HUES64 (cell line): ENCODE data around the gene TCTN2.

Source experiments
- H3K27ac ChIP-seq: 2 replicates; pipeline ENCODE4 v1.7.0; 2013; ENCODE audit warnings: low read depth, low read length, inconsistent platforms
- H3K27me3 ChIP-seq: 2 replicates; pipeline ENCODE4 v1.6.1; 2013; ENCODE audit warnings: mild to moderate bottlenecking, low read length; ENCODE audit not compliant: insufficient read depth
- H3K36me3 ChIP-seq: 2 replicates; pipeline ENCODE4 v1.6.1; 2013; ENCODE audit warnings: mild to moderate bottlenecking, low read length; ENCODE audit not compliant: insufficient read depth
- H3K4me1 ChIP-seq: 2 replicates; pipeline ENCODE4 v1.6.1; 2013; ENCODE audit warnings: mild to moderate bottlenecking, low read length, moderate library complexity; ENCODE audit not compliant: insufficient read depth
- H3K4me3 ChIP-seq: 2 replicates; pipeline ENCODE4 v1.5.1; 2013; ENCODE audit warnings: mild to moderate bottlenecking, low read length, moderate library complexity
- H3K9ac ChIP-seq: 2 replicates; pipeline ENCODE4 v1.6.1; 2013; ENCODE audit warnings: mild to moderate bottlenecking, low read depth, low read length
- H3K9me3 ChIP-seq: 2 replicates; pipeline ENCODE4 v1.6.1; 2013; ENCODE audit warnings: low read depth, low read length; ENCODE audit not compliant: insufficient read depth
- WGBS: fragments of 150-250, 120-280 bp; methylation state at CpG from one replicate; pipeline ENCODE4 v1.1.7; 2013; ENCODE audit warnings: missing lambda C conversion rate; 5-methylcytosine and 5-hydroxymethylcytosine counted together

TCTN2 gene

DNA sequence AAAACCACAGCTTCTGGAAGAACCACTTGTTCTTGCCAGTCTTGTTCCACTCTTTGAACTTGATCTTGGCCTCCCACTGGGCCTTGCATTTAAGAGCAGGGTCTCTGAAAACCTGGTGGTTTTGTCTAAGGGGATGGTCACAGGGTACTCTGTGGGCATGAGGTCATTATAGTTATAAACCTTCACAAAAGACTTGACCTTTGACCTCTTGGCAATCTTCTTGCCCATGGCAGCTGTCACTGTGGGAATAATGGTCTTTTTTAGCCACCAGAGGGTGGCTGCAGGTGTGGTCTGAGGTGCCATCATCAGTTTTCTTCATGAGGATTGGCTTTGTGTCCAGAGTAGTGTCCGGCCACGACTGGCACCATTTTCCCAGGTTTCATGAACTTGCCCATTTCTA is 50.3 kb downstream of the TCTN2 start:
- no peaks in the 10 kb centered on the region for H3K9me3 ChIP-seq
- H3K4me1 ChIP-seq = no peaks in the 10 kb centered on the region
- H3K9ac ChIP-seq = no peak overlapping the region
- no peak overlapping the region for H3K27ac ChIP-seq
- H3K27me3 ChIP-seq = no peaks in the 10 kb centered on the region
- H3K36me3 ChIP-seq = peaks cover 76% of the 10 kb centered on the region
- WGBS = 94% methylated on average over 2 of the region's 2 CpGs
- H3K4me3 ChIP-seq = no peak overlapping the region

DNA sequence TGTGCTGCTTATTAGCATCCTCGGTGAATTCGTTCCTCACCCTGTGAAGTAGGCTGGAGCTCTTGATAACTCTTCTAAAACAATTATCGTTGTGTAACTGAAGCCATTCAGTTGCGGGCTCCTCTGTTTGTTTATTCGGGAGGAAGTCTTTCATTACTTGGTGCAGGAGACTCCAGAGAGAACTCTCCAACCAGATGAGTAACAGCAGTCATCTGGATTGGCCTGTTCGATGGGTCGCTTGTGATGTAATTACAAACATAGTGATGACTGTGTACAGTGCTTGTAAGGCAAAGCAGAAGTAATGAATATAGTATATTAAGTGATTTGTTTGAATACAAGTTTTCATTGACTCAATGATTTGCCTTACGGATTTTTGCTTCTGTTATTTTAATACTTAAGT is 52.1 kb downstream of the TCTN2 start:
- Histone ChIP-seq H3K4me1 (no peaks in the 10 kb centered on the region), H3K27ac (no peak overlapping the region), H3K4me3 (no peak overlapping the region), H3K36me3 (peaks cover 92% of the 10 kb centered on the region), H3K9me3 (no peaks in the 10 kb centered on the region), H3K9ac (no peak overlapping the region), H3K27me3 (no peaks in the 10 kb centered on the region)
- 94% methylated on average over 8 of the region's 8 CpGs for WGBS

DNA sequence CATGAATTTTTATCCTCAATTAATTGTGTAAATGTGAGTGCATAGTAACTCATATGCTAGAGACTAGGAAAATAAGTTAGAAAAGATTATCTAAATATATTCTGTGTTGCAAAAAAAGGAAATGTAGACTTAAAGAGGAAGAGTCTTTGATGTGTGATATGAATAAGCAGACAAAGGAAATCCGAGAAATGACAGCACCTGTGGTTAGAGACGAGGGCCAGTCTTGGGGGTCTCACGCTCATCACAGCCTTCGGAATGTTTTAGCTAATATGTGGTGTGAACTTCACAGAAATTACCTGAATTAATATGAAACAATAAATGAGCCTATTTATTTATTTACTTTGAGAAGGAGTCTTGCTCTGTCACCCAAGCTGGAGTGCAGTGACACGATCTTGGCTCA is 52.9 kb downstream of the TCTN2 start:
- peaks cover 92% of the 10 kb centered on the region for H3K36me3 ChIP-seq
- no peaks in the 10 kb centered on the region for H3K27me3 ChIP-seq
- H3K4me3 ChIP-seq = no peak overlapping the region
- no peaks in the 10 kb centered on the region for H3K9me3 ChIP-seq
- no peak overlapping the region for H3K27ac ChIP-seq
- WGBS = 96% methylated on average over 5 of the region's 5 CpGs
- no peaks in the 10 kb centered on the region for H3K4me1 ChIP-seq
- no peak overlapping the region for H3K9ac ChIP-seq

DNA sequence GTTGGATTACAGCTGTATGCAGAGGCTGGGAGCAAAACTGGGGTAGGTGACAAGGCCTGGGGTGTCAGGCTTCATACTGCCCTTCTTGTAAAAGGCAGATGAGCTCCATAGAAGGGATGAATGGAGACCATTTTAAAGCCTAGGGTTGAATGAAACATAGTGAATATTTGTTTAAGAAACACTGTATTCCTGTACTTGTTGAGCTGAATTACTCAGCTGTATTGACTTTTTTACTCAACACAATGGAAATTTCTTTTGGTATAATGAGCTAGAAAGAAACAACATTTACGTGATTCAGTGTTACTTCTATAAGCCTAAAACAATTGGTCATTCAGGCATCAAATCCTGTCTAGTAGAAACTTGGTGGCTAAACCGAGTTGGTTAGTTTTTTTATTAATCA is 55.3 kb downstream of the TCTN2 start:
- 100% methylated on average over 2 of the region's 2 CpGs for WGBS
- H3K27me3 ChIP-seq = no peaks in the 10 kb centered on the region
- no peaks in the 10 kb centered on the region for H3K9me3 ChIP-seq
- no peaks in the 10 kb centered on the region for H3K4me1 ChIP-seq
- no peak overlapping the region for H3K9ac ChIP-seq
- no peak overlapping the region for H3K4me3 ChIP-seq
- no peak overlapping the region for H3K27ac ChIP-seq
- H3K36me3 ChIP-seq = peaks cover 89% of the 10 kb centered on the region

DNA sequence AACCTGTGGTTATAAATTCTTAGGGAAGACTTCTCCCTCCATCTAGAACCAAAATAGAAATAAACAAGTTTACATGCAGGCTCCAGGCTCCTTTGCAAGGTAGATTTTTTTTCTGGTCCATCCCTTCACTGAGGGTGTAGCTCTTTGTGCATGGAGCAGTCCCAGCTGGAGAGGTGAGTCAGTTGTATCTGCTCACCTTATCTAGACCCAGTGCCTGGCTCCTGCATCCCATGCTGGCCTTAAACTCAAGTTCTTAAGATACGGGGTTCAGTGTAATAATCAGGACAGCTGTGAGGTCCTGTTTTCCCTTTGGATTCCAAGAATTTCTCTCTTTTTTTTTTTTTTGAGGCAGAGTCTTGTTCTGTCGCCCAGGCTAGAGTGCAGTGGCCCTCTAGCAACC is 56.0 kb downstream of the TCTN2 start:
- no peak overlapping the region for H3K4me3 ChIP-seq
- 92% methylated on average over 2 of the region's 2 CpGs for WGBS
- no peaks in the 10 kb centered on the region for H3K27me3 ChIP-seq
- H3K36me3 ChIP-seq = peaks cover 89% of the 10 kb centered on the region
- H3K27ac ChIP-seq = no peak overlapping the region
- H3K9me3 ChIP-seq = no peaks in the 10 kb centered on the region
- H3K4me1 ChIP-seq = no peaks in the 10 kb centered on the region
- no peak overlapping the region for H3K9ac ChIP-seq

DNA sequence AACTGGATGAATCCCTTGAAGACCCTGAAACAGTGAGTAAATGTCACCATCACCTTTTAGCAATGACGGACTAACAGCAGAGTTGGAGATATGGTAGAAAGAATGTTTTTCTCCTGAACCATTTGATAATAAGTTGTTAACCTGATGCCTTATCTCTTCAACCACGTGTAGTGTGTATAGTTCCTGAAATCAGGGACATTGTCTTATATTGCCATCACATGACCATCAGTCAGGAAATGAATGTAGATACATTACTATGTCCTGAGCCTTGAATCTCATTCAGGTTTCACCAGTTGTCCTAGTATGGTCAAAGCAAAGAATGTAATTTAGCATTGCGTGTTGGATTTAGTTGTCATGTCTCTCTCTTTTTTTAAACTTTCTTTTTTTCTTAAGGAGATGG is 57.0 kb downstream of the TCTN2 start:
- no peaks in the 10 kb centered on the region for H3K27me3 ChIP-seq
- peaks cover 88% of the 10 kb centered on the region for H3K36me3 ChIP-seq
- WGBS = 97% methylated on average over 2 of the region's 3 CpGs
- no peak overlapping the region for H3K9ac ChIP-seq
- H3K9me3 ChIP-seq = no peaks in the 10 kb centered on the region
- no peak overlapping the region for H3K27ac ChIP-seq
- no peaks in the 10 kb centered on the region for H3K4me1 ChIP-seq
- H3K4me3 ChIP-seq = no peak overlapping the region

DNA sequence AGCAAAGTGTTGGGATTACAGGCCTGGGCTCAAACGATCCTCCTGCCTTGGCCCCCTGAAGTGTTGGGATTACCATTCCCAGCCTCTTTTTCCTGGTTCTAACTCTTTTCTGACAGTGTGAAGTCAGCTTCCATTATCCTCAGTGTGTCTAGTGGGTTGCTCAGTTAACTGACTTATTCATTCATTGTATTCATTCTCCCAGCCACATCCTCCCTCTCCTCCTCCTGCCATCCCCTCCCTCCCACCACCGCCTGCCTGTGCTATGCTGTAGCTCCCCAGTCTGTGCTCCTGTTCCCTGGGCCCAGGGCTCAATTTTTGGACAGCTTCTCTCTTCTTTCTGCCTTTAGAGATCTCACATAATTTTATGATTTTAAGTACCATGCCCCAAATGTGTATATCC is 60.7 kb downstream of the TCTN2 start:
- Histone ChIP-seq H3K36me3 (peaks cover 93% of the 10 kb centered on the region), H3K4me1 (no peaks in the 10 kb centered on the region), H3K9ac (no peak overlapping the region), H3K27ac (no peak overlapping the region), H3K4me3 (no peak overlapping the region), H3K27me3 (no peaks in the 10 kb centered on the region), H3K9me3 (no peaks in the 10 kb centered on the region)
- WGBS = 91% methylated on average over 2 of the region's 2 CpGs

DNA sequence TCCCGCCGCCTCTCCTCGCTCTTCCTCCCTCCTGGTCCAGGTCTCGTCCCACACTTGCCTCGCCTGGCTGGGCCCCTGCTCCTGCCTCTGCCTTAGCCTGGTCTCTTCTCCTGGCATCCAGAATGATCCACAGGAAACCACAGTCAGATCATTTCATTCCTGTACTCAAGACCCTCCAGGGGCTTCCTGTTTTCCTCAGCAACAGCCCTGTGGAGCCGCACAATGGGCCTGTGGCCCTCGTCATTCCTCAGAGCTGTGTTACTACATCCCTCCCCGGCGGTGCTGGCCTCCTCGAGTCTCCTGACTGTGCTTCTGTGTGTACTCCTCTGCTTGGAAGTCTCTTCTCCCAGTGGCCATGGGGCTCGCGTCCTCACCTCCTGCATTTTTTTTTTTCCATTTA is 61.3 kb downstream of the TCTN2 start:
- H3K27me3 ChIP-seq = no peaks in the 10 kb centered on the region
- H3K4me3 ChIP-seq = no peak overlapping the region
- H3K4me1 ChIP-seq = no peaks in the 10 kb centered on the region
- no peaks in the 10 kb centered on the region for H3K9me3 ChIP-seq
- H3K36me3 ChIP-seq = peaks cover 94% of the 10 kb centered on the region
- 95% methylated on average over 12 of the region's 12 CpGs for WGBS
- no peak overlapping the region for H3K9ac ChIP-seq
- no peak overlapping the region for H3K27ac ChIP-seq

DNA sequence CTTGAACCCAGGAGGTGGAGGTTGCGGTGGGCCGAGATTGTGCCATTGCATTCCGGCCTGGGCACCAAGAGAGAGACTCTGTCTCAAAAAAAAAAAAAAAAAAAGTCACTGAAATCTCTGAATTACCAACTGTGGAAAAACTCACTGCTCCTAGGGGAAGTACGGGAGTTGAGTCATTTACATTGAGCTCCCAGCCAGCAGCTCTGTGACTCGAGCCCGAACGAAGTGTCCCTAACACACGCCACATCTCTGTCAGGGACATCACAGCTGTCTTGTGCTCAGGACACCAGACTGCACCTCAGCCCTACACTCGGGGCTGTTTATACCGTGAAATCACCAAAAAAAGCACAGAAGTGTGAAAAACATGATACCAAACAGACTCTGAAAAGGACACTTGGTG is 62.3 kb downstream of the TCTN2 start:
- H3K4me1 ChIP-seq = no peaks in the 10 kb centered on the region
- no peaks in the 10 kb centered on the region for H3K27me3 ChIP-seq
- no peak overlapping the region for H3K4me3 ChIP-seq
- 86% methylated on average over 10 of the region's 10 CpGs for WGBS
- no peaks in the 10 kb centered on the region for H3K9me3 ChIP-seq
- H3K36me3 ChIP-seq = peaks cover 93% of the 10 kb centered on the region
- no peak overlapping the region for H3K9ac ChIP-seq
- no peak overlapping the region for H3K27ac ChIP-seq

DNA sequence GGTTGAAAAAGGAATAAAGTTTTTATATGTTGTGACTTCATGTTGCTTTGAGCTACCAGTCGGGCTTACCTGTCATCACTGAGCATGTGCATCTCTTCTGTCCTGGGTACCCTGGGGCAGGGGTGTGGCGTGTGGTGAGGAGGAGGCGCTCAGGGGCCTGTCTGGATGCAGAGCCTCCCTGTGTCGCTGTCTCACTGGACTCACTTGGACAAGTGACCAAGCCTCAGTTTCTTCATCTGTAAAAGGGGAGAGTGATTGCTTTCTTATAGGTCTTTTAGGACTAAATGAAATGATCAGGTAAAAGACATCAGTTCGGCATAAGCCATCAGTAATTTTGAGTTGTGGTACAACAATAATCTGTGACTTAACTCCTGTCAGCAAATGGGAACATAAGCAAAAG is 63.4 kb downstream of the TCTN2 start:
- Histone ChIP-seq H3K36me3 (peaks cover 93% of the 10 kb centered on the region), H3K9ac (no peak overlapping the region), H3K27ac (no peak overlapping the region), H3K9me3 (no peaks in the 10 kb centered on the region), H3K4me3 (no peak overlapping the region), H3K27me3 (no peaks in the 10 kb centered on the region), H3K4me1 (no peaks in the 10 kb centered on the region)
- WGBS = 78% methylated on average over 5 of the region's 5 CpGs

DNA sequence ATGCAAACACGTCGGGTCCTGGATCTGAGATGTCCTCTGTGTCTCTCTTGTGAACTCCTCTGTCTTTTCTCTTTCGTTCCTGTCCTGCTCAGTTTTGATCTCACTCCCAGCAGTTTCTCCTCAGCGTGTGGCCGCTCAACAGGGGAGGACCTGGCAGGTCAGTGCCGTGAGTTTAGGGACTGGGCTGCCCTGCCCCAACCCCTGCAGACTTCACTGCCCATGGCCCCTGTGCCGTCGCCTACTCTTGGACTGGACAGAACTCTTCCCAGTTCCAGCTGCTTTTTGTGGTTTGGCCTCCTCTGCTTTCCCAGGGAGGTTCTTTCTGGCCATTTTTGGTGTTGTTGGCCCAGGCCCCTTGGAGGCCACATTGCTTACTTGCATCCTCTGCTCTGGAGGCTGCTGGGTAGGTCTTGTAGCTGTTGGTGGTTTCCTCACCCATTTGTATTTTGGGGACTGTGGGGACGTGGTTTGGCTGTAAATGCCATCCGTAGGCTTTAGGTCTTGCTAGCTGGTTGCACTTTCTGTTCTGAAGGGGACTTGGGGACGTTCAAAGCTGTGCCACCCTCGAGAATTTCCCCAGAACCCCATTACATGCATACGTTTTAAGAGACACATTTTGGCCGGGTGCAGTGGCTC is 71.1 kb downstream of the TCTN2 start:
- H3K27me3 ChIP-seq = no peaks in the 10 kb centered on the region
- H3K4me3 ChIP-seq = no peak overlapping the region
- H3K27ac ChIP-seq = no peak overlapping the region
- H3K4me1 ChIP-seq = no peaks in the 10 kb centered on the region
- no peak overlapping the region for H3K9ac ChIP-seq
- 93% methylated on average over 14 of the region's 14 CpGs for WGBS
- no peaks in the 10 kb centered on the region for H3K9me3 ChIP-seq
- H3K36me3 ChIP-seq = peaks cover 92% of the 10 kb centered on the region

DNA sequence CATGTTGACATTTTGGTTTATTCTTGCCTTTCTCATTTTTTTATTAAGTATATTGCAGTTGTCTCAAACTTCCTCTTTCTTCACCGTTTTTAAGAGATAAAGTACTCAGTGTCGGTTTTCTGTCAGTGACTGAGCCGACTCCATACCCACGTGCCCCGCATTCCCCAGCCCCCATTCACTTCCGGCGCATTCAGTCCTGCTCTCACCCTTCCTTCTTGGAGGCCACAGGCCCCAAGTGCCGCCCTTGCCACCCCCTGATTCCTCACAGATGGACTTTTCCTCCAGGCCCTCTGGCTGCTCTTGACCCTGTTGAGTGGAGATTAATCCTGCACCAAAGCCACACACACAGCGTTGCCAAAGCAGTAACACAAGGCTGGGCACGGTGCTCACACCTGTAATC is 72.1 kb downstream of the TCTN2 start:
- Histone ChIP-seq H3K9ac (no peak overlapping the region), H3K27ac (no peak overlapping the region), H3K36me3 (peaks cover 92% of the 10 kb centered on the region)

More for the DNA sequence above, 72.1 kb downstream of the TCTN2 start:
- no peak overlapping the region for H3K4me3 ChIP-seq
- H3K4me1 ChIP-seq = no peaks in the 10 kb centered on the region
- H3K9me3 ChIP-seq = no peaks in the 10 kb centered on the region
- WGBS = 95% methylated on average over 10 of the region's 10 CpGs
- no peaks in the 10 kb centered on the region for H3K27me3 ChIP-seq
